Left forelimb (tissue), 1 donor: Measurements from ENCODE around the gene SBF1.
"Not testable (repeated sequence)": the region's sequence is repeated elsewhere in the genome, so short reads cannot be mapped to it uniquely, and the experiment has no call there.

Source experiments
- DNase-seq: peaks from one replicate; pipeline ENCODE4 v3.0.0-alpha.2; 2018; ENCODE audit warnings: low spot score

Gene SBF1, protein sequence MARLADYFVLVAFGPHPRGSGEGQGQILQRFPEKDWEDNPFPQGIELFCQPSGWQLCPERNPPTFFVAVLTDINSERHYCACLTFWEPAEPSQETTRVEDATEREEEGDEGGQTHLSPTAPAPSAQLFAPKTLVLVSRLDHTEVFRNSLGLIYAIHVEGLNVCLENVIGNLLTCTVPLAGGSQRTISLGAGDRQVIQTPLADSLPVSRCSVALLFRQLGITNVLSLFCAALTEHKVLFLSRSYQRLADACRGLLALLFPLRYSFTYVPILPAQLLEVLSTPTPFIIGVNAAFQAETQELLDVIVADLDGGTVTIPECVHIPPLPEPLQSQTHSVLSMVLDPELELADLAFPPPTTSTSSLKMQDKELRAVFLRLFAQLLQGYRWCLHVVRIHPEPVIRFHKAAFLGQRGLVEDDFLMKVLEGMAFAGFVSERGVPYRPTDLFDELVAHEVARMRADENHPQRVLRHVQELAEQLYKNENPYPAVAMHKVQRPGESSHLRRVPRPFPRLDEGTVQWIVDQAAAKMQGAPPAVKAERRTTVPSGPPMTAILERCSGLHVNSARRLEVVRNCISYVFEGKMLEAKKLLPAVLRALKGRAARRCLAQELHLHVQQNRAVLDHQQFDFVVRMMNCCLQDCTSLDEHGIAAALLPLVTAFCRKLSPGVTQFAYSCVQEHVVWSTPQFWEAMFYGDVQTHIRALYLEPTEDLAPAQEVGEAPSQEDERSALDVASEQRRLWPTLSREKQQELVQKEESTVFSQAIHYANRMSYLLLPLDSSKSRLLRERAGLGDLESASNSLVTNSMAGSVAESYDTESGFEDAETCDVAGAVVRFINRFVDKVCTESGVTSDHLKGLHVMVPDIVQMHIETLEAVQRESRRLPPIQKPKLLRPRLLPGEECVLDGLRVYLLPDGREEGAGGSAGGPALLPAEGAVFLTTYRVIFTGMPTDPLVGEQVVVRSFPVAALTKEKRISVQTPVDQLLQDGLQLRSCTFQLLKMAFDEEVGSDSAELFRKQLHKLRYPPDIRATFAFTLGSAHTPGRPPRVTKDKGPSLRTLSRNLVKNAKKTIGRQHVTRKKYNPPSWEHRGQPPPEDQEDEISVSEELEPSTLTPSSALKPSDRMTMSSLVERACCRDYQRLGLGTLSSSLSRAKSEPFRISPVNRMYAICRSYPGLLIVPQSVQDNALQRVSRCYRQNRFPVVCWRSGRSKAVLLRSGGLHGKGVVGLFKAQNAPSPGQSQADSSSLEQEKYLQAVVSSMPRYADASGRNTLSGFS (N-terminal part only)

DNA sequence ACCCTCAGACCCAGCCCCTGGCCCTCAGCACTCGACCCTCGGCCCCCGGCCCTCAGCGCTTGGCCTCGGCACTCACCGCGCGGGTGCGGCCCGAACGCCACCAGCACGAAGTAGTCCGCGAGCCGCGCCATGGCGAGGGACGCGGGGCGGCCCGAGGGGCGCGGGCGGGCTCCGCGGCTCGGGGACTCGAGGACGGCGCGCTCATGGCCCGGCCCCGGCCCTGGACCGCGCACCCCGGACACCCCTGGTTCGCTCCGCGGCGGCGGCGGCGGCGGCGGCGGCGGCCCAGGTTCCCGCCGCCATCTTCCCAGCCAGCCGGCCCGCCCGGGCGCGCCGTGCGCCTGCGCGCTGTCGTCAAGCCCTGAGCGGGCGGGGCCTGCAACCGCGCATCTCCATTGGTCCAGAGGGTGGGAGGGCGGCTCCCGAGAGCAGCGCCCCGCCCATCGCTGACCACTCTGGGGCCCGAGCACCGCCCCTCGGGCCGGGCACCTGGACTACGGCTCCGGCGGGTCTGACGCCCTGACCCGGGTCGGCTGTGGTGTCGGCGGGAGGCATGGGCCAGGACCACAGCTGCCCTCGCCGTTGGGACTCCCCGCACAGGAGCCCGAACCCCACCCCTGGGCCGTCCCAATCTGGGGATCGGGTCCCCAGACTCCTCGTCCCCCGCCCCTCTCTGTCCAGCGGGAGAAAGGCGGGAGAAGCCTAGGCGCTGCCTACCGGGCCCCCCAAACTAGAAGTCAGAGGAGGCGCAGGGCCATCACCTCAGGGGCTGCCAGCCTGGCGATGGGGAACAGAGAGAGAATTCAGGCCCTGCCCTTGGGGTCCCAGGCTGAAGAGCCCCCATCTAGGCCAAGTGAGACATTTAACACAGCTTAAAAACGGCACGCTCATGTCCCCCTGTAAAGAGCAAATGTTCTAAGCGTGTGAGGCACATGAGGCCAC, at the start of gene SBF1:
TSS of gene SBF1 (minus strand) at position 326 of the 942 bp plus-strand sequence. CDS start at position 131, 195 bp downstream.
- DNase-seq, result peak; percentile 94

DNA sequence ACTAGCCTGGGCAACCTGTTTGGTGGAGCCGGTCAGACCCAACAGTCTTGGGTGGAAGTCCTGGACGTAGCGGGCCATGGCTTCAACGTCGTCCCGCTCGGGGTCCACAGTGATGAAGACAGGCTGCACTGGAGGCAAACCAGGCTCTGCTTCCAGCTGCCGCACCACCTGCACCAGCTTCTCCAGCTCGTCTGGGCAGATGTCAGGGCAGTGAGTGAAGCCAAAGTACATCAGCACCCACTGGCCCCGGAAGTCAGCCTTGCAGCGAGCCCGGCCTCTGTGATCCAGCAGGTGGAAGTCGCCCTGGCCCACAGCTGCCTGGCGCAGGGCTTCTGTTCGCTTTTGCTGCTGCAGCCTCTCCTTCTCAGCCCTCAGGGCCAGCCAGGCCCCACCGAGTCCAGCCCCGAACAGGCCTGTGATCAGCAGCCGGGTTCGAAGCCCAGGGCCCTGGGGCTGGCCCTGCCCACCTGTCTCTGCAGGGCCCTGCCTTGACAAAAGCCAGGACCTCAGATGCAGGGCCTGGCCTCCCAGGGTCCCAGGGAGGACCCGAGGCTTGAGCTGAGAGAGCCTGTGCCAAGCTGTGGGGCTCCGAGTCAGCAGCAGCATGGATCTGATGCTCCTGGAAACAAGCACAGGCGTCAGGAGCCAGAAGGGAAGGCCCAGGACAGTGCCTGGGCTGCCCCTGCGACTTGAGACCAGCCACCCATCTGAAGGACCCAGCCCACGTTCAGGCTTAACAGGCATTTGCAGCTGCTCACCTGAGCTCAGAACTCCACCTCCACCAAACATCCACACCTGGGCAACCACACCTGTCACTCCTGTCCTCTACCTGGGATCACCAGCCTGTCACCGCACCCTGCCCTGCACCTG, 49.2 kb upstream of the SBF1 start:
- no peak for DNase-seq

DNA sequence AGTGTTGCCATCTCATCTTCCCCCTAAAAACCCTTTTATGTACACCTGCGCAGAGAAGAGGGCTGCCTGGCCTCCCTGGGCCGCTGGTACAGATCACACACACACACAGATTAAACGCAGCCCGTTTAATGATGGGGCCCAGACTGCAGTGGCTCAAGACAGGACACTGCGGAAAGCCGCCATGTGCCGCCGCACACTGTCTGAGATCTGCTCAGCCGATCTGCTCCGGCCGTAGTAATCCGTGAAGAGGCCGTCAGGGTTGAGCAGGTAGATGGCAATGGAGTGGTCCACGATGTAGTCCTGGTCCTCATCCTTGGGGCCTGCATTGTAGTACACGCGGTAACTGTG, 48.6 kb upstream of the SBF1 start:
- DNase-seq, result no peak

DNA sequence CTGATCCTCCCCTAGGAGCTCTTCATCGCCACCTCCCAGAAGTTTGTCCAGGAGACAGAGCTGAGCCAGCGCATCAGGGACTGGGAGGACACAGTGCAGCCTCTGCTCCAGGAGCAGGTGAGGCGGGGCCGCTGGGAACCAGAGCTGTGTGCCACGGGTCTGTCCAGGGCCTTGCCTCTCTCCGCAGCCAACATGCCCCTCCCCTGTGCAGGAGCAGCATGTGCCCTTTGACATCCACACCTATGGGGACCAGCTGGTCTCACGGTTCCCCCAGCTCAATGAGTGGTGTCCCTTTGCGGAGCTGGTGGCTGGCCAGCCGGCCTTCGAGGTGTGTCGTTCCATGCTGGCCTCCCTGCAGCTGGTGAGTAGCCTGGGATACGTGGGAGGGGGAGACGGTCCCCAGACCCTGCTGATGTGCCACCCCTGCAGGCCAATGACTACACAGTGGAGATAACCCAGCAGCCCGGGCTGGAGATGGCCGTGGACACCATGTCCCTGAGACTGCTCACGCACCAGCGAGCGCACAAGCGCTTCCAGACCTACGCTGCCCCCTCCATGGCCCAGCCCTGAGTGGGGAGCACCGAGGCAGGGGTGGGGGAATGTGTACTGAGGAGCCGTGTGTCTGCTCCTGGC, 48.1 kb upstream of the SBF1 start:
- no peak for DNase-seq

DNA sequence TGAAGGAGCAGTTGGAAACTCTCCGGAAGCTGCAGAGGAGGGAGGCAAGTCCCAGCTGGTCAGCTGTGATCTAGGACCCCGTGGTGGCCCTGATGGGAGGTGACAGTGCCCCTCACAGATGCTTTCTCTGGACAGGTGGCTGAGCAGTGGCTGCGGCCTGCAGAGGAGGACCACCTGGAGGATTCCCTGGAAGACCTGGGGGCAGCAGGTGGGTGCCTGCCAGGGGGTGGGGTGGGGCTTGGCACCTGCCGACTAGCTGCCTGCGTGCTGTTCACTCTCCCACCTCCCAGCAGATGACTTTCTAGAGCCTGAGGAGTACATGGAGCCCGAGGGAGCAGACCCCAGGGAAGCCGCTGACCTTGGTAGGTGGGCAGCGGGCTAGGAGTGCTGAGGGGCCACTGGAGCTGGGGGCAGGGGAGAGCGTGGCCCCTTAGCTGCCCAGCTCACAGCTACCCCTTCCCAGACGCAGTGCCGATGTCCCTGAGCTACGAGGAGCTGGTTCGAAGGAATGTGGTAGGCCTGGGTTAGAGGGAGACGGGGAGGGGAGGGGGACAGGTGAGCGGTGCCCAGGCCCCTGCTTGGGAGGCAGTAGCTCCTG, 47.5 kb upstream of the SBF1 start:
- no peak for DNase-seq

DNA sequence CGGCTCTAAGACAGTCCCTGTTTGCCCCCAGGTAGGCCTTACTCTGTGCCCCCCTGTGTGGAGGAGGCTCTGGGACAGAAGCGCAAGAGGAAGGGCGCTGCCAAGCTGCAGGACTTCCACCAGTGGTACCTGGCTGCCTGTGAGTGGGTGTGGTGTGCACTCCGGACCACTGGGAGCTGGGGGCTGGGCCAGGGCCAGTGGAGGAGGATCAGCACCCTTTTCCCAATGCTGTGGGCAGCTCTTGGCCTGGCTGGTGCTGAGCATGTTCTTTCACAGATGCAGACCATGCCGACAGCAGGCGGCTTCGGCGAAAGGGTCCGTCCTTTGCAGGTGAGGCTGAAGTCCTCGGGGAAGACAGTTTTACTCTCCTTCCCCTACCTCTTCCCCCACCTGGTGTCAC, 46.9 kb upstream of the SBF1 start:
- no peak for DNase-seq

DNA sequence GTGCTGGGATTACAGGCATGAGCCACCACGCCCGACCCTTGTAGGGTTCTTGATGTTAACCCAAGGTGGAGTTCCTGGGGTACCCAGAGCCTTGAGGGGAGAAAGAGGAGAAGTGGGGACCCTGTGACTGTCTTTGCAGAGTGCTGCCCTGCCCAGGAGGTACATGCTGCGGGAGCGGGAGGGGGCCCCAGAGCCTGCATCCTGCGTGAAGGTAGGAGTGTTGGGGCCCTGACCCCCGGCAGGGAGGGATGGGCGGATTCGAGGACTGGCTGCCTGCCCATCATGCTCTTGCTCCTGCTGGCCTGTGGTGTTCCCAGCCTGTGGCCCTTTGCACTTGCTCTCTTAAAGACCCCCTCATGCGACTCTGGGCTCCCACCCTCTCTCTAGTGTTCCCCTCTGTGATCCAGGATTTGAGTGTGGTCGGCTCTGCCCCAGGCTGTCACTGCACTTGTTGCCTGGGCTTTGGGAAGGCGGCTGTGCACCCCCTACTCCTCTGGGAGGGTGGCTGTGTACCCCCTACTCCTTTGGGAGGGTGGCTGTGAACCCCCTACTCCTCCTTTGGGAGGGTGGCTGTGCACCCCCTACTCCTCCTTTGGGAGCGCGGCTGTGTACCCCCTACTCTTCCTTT, 46.1 kb upstream of the SBF1 start:
- no peak for DNase-seq

DNA sequence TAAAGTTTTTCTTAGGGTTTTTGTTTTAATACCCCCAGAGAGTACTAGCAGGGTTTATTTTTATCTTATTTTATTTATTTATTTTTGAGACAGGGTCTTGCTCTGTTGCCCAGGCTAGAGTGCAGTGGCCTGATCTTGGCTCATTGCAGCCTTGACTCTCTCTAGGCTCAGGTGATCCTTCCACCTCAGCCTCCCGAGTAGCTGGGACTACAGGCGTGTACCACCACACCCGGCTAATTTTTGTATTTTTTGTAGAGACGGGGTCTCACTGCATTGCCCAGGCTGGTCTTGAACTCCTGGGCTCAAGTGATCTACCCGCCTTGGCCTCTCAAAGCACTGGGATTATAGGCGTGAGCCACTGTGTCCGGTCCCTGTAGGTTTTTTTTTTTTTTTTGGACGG, 45.3 kb upstream of the SBF1 start:
- not testable (repeated sequence) for DNase-seq

DNA sequence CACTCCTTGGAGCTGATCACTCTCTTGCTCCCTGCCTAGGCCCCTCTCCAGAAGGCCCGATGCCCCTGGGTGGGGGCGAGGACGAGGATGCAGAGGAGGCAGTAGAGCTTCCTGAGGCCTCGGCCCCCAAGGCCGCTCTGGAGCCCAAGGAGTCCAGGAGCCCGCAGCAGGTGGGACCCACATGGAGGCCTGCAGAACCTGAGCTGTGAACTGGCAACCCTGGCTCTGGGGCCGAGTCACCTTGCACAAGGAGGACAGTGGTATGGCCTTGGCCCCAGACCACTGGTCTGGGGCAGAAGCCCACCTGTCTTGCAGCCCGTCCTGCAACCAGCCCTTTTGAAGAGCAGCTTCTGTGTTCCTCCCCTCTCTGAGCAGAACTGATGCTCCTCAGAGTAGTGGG, 44.3 kb upstream of the SBF1 start:
- no peak for DNase-seq

DNA sequence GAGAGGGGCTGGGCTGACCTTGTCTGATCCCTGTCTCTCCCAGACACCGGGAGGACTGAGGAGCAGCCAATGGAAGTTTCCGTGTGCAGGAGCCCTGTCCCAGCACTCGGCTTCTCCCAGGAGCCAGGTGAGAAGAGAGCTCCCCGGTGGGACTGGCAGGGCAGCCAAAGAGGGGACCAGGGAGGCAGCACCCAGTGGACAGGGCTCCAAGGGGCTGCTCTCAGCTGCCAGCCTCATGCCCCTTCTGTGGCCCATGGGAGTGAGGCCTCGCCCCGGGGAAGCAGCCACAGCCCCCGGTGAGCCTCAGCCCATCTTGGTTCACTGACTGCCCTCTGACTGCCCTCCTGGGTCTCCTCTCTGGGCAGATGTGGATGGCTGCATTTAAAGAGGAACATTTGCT, 43.8 kb upstream of the SBF1 start:
- peak; percentile 67 for DNase-seq

DNA sequence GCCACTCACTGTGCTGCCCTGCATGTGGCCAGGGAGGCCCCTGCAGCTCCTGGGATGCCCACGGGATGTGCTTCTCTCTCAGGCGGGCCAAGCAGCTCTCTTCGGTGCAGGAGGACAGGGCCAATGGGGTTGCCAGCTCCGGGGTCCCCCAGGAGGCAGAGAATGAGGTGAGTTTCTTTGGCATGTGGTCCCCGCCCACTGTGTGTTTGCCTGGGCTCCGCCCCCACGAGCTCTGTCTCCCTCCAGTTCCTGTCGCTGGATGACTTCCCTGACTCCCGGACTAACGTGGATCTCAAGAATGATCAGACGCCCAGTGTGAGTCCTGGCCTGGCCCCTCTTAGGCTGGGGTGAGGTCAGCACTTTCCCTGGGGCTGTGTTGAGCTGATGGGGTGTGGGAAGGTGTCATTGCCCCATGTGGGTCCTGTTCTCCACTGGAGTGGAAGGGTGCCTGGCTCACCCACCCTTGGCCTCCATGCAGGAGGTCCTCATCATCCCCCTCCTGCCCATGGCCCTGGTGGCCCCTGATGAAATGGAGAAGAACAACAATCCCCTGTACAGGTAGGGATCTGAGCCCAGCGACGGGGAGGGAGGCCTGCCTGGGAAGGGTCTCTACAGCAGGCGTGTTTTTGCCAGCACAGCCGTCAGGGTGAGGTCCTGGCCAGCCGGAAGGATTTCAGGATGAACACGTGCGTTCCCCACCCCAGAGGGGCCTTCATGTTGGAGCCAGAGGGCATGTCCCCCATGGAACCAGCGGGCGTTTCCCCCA, 42.8 kb upstream of the SBF1 start:
- DNase-seq, result no peak

DNA sequence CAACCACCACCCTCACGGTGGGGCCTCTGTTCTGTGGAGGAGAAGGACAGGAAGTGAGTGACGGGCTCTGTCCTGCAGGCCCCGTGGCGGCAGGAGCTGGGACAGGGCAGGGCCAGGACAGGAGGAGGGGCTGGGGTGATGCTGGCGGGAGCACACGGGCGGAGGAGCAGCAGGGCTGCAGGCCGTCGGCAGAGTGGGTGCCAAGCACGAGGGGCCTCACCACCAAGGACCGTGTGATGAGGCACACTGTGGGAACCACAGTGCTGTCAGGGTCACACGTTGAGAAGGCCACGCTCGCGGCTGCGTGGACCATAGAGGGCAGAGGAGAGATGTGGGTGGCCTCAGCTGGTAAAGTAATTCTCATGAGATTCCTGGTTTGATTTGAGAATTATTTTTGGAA, 42.1 kb upstream of the SBF1 start:
- DNase-seq, result no peak

DNA sequence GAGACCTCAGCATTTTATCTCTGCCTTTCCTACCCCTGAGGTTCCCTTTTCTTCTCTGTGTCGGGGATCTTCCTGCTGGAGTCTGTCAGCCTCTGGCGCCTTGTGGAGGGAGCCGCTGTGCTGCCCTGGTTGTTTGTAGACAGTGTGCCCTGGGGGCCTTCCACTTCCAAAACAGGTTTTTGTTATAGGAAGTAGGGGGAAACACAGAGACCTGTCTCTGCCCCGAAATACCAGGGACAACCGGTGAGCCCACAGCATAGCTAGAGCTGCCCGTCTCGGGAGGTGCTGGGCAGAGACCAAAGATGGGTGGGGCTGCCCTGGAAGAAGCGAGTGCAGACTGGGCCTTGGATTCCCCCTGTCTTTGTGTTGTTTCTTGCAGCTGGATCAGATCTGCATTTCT, 41.2 kb upstream of the SBF1 start:
- DNase-seq, result no peak

DNA sequence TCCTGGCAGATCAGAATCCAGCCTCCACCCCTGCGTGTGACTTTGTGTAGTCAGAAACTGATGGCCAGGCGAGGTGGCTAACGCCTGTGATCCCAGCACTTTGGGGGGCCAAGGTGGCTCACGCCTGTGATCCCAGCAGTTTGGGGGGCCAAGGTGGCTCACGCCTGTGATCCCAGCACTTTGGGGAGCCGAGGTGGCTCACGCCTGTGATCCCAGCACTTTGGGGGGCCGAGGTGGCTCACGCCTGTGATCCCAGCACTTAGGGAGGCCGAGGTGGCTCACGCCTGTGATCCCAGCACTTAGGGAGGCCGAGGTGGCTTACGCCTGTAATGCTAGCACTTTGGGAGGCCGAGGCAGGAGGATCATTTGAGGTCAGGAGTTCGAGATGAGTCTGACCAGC, 38.3 kb upstream of the SBF1 start:
- DNase-seq, result no peak

DNA sequence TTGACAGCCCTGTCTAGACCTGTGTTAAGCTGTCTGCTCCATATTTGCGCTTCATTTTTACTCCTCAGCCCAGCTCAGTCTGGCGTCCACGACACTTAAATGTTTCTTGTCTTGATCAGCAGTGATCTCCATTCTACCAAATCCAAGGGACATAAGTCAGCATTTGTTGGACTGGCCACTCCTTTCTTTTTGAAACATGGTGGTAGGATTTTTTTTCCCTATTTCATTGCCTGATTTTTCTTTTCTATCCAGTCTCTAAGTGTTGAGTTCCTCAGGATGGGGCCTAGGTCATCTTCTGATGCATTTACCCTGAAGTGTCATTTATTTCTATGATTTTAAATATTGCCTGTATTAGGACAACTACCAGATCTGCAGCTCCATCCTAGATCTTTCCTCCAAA, 34.1 kb upstream of the SBF1 start:
- no peak for DNase-seq

DNA sequence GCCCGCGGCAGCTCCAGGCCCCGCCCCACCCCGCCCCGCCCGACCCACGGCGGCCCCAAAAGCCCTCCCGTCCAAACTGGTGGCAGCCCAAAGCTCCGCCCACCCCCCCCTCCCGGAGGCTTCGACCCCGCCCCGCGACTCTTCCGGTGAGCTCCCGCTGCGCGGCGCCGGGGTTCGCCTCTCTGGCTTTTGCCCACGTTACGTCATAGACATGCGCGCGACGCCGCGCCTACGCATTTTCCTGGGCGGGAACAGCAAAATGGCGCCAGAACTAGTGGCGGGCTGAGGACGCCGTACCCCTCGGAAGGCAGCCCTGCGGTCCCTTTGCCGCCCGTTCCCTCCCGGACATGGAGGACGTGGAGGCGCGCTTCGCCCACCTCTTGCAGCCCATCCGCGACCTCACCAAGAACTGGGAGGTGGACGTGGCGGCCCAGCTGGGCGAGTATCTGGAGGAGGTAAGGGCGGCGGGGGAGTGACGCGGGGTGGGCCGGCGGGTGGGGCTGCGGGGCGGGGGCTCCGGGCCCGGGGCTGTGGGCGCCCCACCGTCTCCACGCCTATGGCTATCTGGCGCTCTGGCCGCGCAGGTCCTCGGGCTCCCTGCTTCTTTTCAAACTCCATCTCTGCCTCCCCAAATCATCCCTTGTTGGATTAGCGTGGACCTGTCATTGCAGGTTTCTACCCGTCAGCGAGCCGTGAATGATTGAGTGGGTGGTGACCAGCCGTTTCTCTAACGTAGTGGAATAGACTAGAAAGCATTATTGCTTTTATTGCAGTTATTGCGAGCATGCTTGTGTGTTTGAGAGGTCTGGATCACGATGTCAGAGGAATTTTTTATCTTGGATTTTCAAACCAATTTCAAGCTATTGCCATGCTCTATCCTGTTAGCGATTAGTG, 33.4 kb upstream of the SBF1 start, which contains the start of gene NCAPH2:
TSS of gene NCAPH2 (plus strand) at position 234 of the 894 bp plus-strand sequence. CDS start at position 348, 114 bp downstream.
- no peak for DNase-seq

DNA sequence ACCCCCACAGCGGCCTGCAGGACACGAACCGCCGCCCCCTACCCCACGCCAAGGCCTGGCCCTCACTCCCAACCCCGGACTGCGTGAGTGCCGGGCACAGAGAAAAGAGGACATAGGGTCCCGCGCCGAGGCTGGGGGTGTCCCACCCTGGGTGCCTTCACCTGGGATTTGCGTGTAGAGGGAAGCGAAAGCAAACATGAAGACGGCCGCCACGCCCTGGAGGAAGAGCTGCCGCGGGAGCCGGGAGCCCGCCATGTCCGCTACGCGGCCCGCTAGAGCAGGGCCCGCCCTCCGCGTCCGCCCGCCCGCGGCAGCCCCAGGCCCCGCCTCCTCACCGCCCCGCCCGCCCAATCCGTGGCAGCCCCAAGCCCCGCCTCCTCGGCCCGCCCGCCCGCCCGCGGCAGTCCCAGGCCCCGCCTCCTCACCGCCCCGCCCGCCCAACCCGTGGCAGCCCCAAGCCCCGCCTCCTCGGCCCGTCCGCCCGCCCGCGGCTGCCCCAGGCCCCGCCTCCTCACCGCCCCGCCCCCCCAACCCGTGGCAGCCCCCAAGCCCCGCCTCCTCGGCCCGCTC, 32.7 kb upstream of the SBF1 start, which contains the start of gene LMF2:
TSS of gene LMF2 (minus strand) at position 282 of the 570 bp plus-strand sequence. CDS start at position 255, 27 bp downstream.
- peak; percentile 100 for DNase-seq
